ENCODE data around the gene HRC. TPM values are rescaled to one million over a fixed set of nuclear protein-coding genes. Genes with fewer than 3 reads are reported as not detected.

The HRC gene
- total and polyA plus RNA-seq, 2 of the 8 experiments (the other 6 are each of a cell fraction or from before 2014, with no cell fraction given): 2.3 to 2.6 TPM

GRCh38 chr19:49142866-49143335 lies 12.3 kb downstream of the HRC start:
- H3K18ac ChIP-seq (ENCODE audit: extremely low read depth, low read length): 0 out of 2 replicates have a peak overlapping the region, but pooled peaks have one; percentile 9
- H2BK20ac ChIP-seq (ENCODE audit: low read length): no peak overlapping the region
- peak overlapping the region; percentile 59 to 73 (median 64) for H3K4me3 ChIP-seq (ENCODE audit: extremely low read depth in 1 of 4, insufficient read depth in 2 of 4, low read depth in 3 of 4, low read length in 4 of 4)
- no peak overlapping the region for H2BK12ac ChIP-seq (ENCODE audit: low read depth, low read length)
- no peak overlapping the region for H2AK5ac ChIP-seq (ENCODE audit: low read depth, low read length)
- H3K4me1 ChIP-seq (replicated peaks in 1 of 4; ENCODE audit: control insufficient read depth in 3 of 4, insufficient read depth in 4 of 4, low read length in 3 of 4): peaks cover 0 to 12% (median 3%) of the 10 kb centered on the region in 4 experiments; a peak in 4 of 7 replicates
- H2BK120ac ChIP-seq (replicated peaks; ENCODE audit: low read depth, low read length): no peak overlapping the region
- no peaks in the 10 kb centered on the region for H3K27me3 ChIP-seq (replicated peaks in 1 of 4; ENCODE audit: control insufficient read depth in 3 of 4, extremely low read depth in 1 of 4, insufficient read depth in 3 of 4, low read length in 3 of 4)
- no peaks in the 10 kb centered on the region for H3K79me2 ChIP-seq (ENCODE audit: control insufficient read depth in 1 of 2, insufficient read depth in 2 of 2, low read length in 2 of 2)
- ChIA-PET CTCF (ENCODE audit: partially characterized antibody) (interaction anchor here (0.6 to 6.4 kb wide), 5 partner anchors 11 to 420 kb away, joined by 3 to 99 read pairs (median 3); no protein-coding TSS in a partner anchor), POLR2A (ENCODE audit: partially characterized antibody) (interaction anchor here (0.7 to 1.5 kb wide), 6 partner anchors 9 to 1294 kb away, joined by 3 to 5 read pairs (median 3); no protein-coding TSS in a partner anchor)
- 0 out of 2 replicates have a peak, but pooled peaks cover 2% of the 10 kb centered on the region for H3K79me1 ChIP-seq (ENCODE audit: low read depth, low read length)
- H2BK15ac ChIP-seq (ENCODE audit: low read length): no peak overlapping the region
- peak; percentile 89 for FAIRE-seq
- H3K4me2 ChIP-seq (ENCODE audit: insufficient read depth in 1 of 2, low read depth in 2 of 2, low read length in 2 of 2): peak overlapping the region; percentile 82 to 99
- H3K14ac ChIP-seq (ENCODE audit: insufficient read length): no peak overlapping the region
- no peak overlapping the region for H3K23ac ChIP-seq (ENCODE audit: insufficient read length)
- no peak overlapping the region for H4K91ac ChIP-seq (replicated peaks; ENCODE audit: insufficient read length, low read length)
- 0 out of 2 replicates have a peak overlapping the region, but pooled peaks have one; percentile 47 for H2AFZ ChIP-seq (ENCODE audit: low read length)
- H3K27ac ChIP-seq (ENCODE audit: low read depth, low read length): no peak overlapping the region
- peaks cover 9% of the 10 kb centered on the region; the same call in 1 of the 2 replicates for H3K23me2 ChIP-seq (ENCODE audit: low read depth, low read length)
- H3K9ac ChIP-seq (replicated peaks in 1 of 4; ENCODE audit: extremely low read depth in 1 of 4, low read depth in 3 of 4, low read length in 3 of 4): peak overlapping the region in 2 of 4 experiments; percentile 59 to 65; a peak in 2 of 7 replicates
- H3K56ac ChIP-seq (replicated peaks; ENCODE audit: insufficient read length, low read depth, low read length): no peak overlapping the region
- no peak overlapping the region for H4K5ac ChIP-seq (ENCODE audit: insufficient read length, low read depth, low read length)
- H2BK5ac ChIP-seq (ENCODE audit: low read depth, low read length): no peak overlapping the region
- no peaks in the 10 kb centered on the region; a peak in 1 of 8 replicates for H3K36me3 ChIP-seq (ENCODE audit: control insufficient read depth in 2 of 4, insufficient read depth in 4 of 4, low read length in 3 of 4)
- H3K4ac ChIP-seq (replicated peaks; ENCODE audit: insufficient read length, low read depth, low read length): no peak overlapping the region
- no peak overlapping the region for H4K8ac ChIP-seq (ENCODE audit: extremely low read depth, insufficient read depth, low read length)
- peaks cover 0 to 4% of the 10 kb centered on the region in 2 experiments for H4K20me1 ChIP-seq (replicated peaks in 1 of 2; ENCODE audit: control insufficient read depth in 1 of 2, insufficient read depth in 2 of 2, low read length in 2 of 2)
- H3K9me3 ChIP-seq (ENCODE audit: insufficient read depth in 2 of 2, low read depth in 1 of 2, low read length in 1 of 2): no peaks in the 10 kb centered on the region
- peak in 1 of 2 experiments; percentile 90 for DNase-seq (ENCODE audit: low read depth in 1 of 2, low spot score in 2 of 2)
- 5% methylated on average over 21 of the region's 21 CpGs; no CpG with 5 or more reads in 1 of the 2 experiments for WGBS, 2 experiments (ENCODE audit: extremely low coverage in 1 of 2, insufficient coverage in 1 of 2, insufficient read length in 1 of 2, insufficient replicate concordance in 2 of 2, low coverage in 1 of 2, low lambda C conversion rate in 2 of 2, missing lambda C conversion rate in 1 of 2)
- no peak for TF ChIP-seq KDM4A (IDR thresholded peaks at IDR 0.05; ENCODE audit: low read depth, low read length, severe bottlenecking)
- TF ChIP-seq SIX5 (IDR thresholded peaks at IDR 0.05; ENCODE audit: low read depth, low read length): no peak
- TF ChIP-seq SP1 (IDR thresholded peaks at IDR 0.05; ENCODE audit: low read depth, low read length): peak; percentile 83; the same call in 1 of the 2 replicates
- no peak for TF ChIP-seq TEAD4 (IDR thresholded peaks at IDR 0.05; ENCODE audit: low read depth, low read length)
- no peak for TF ChIP-seq CEBPB (IDR thresholded peaks at IDR 0.05; ENCODE audit: low read depth, low read length)
- no peak for TF ChIP-seq RFX5 (IDR thresholded peaks at IDR 0.05; ENCODE audit: borderline replicate concordance, low read depth, low read length)
- TF ChIP-seq BACH1 (IDR thresholded peaks at IDR 0.05; ENCODE audit: low read length): no peak

Data from H1 (cell line).